GM19395 (cell line): ENCODE results near the gene ANKRD34C.
A peak's percentile ranks its signal among the peaks of the same experiment; 100 is the strongest.

Experiments used
- ATAC-seq: cut with Tn5 transposase; IDR thresholded peaks from one replicate; pipeline ENCODE4 v1.9.1; 2021; ENCODE audit warnings: mild to moderate bottlenecking, moderate library complexity; ENCODE audit not compliant: unreplicated experiment

The ANKRD34C gene

GRCh38 chr15:79282371-79283251 lies at the start of gene ANKRD34C:
Gene ANKRD34C, plus strand, starts transcription at chr15:79282722. Its CDS starts 10,563 bp downstream, at chr15:79293285.
- no peak for ATAC-seq

- ATAC-seq, result no peak
Observed at GRCh38 chr15:79233236-79233635, 49.3 kb upstream of the ANKRD34C start.

GRCh38 chr15:79240036-79240435 lies 42.5 kb upstream of the ANKRD34C start:
- ATAC-seq, result no peak

GRCh38 chr15:79243723-79244122 lies 38.8 kb upstream of the ANKRD34C start:
- no peak for ATAC-seq

GRCh38 chr15:79244876-79245275 lies 37.6 kb upstream of the ANKRD34C start:
- ATAC-seq, result no peak

- ATAC-seq, result no peak
Observed at GRCh38 chr15:79248183-79248582, 34.3 kb upstream of the ANKRD34C start.

- ATAC-seq, result no peak
Observed at GRCh38 chr15:79257454-79257853, 25.1 kb upstream of the ANKRD34C start.

GRCh38 chr15:79261836-79262235 lies 20.7 kb upstream of the ANKRD34C start:
- no peak for ATAC-seq

- no peak for ATAC-seq
Observed at GRCh38 chr15:79265167-79265566, 17.4 kb upstream of the ANKRD34C start.

- ATAC-seq, result no peak
Observed at GRCh38 chr15:79265987-79266579, 16.4 kb upstream of the ANKRD34C start.

- ATAC-seq, result no peak
Observed at GRCh38 chr15:79283252-79284048, 928 bp downstream of the ANKRD34C start.

- no peak for ATAC-seq
Observed at GRCh38 chr15:79290642-79291275, 8.2 kb downstream of the ANKRD34C start.

GRCh38 chr15:79292011-79292410 lies 9.5 kb downstream of the ANKRD34C start:
- ATAC-seq, result no peak

- ATAC-seq, result no peak
Observed at GRCh38 chr15:79294075-79294474, 11.6 kb downstream of the ANKRD34C start.

GRCh38 chr15:79296583-79296982 lies 14.1 kb downstream of the ANKRD34C start:
- no peak for ATAC-seq

- ATAC-seq, result no peak
Observed at GRCh38 chr15:79299126-79299840, 16.8 kb downstream of the ANKRD34C start.

GRCh38 chr15:79299841-79300235 lies 17.3 kb downstream of the ANKRD34C start:
- ATAC-seq, result no peak

GRCh38 chr15:79307251-79307650 lies 24.7 kb downstream of the ANKRD34C start:
- no peak for ATAC-seq

GRCh38 chr15:79308874-79309273 lies 26.4 kb downstream of the ANKRD34C start:
- ATAC-seq, result no peak

- ATAC-seq, result peak; percentile 49
Observed at GRCh38 chr15:79310612-79310984, 28.1 kb downstream of the ANKRD34C start.
